Renal cortex interstitium (tissue), 11 donors: ENCODE measurements around the gene BTG2. TPM values are rescaled to one million over a fixed set of nuclear protein-coding genes. Genes with fewer than 3 reads are reported as not detected.
A peak's percentile ranks its signal among the peaks of the same experiment; 100 is the strongest.

ENCODE experiments used
- DNase-seq, 11 donors: peaks; one replicate each; pipeline ENCODE4 v3.0.0-alpha.2; 2013; ENCODE audit warnings: low read depth in 9 of 11, low spot score in 4 of 11; ENCODE audit errors: extremely low read depth in 1 of 11
- polyA plus RNA-seq, 3 donors: library from polyadenylated mRNA; unstranded; fragments of 120-200 nt; gene quantifications; one replicate each; pipeline ENCODE4 v1.2.1, GENCODE V29; 2013; ENCODE audit not compliant: insufficient read length in 3 of 3

The BTG2 gene
- polyA plus RNA-seq, 3 donors = 88.7 to 152 (median 116) TPM

DNA sequence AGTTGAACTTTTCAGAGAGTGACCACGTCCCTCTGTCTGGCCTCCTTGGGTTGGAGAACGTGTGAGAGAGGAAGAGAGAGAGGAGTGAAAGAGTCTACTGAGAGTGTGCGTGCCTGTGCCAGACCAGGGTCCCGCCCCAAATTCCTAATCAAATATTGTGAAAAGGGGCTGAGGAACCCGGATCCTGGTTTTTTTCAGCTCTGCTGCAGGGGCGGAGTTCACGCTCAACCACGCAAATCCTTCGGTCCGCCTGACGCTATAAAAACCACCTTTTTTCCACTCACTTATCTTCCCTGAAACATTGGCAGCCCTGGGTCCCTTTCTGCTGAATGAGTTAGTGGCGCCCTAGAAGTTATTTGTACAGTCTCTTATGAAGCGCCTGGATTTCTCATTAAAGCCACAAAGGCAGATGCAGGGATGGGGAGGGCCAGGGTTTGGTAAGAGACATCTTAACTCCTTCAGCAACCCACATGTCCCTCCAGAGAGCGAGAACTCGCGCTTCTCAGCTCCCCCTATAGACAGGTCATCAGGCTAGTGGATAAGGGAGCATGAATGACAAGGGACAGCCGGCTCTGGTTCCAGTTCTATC is 45.8 kb downstream of the BTG2 start, which contains the start of gene FMOD:
FMOD (minus strand) TSS at position 86 of the 589 bp plus-strand sequence. CDS start 2,852 bp downstream, outside the sequence.
- peak in 5 of 11 donors; percentile 44 to 67 (median 57) for DNase-seq

DNA sequence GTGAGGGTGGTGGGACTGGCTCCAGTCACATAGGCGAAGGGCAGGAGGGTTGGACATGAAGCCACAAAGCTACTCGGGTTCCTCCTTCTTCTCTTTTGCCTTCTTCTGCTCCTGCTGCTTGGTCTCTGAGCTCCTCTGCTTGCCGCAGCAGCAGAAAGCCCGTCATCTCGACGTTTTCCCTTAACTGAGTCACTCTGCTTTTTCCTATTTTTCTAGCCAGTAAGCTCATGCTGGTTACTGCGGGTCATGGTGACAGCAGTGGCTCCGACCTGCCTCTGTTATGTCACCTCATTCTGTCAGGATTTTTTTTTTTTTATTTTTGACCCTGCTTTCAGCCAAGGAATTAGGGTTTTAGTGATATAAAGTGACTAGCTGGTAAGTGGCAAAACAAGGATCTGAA is 48.2 kb downstream of the BTG2 start:
- no peak for DNase-seq

DNA sequence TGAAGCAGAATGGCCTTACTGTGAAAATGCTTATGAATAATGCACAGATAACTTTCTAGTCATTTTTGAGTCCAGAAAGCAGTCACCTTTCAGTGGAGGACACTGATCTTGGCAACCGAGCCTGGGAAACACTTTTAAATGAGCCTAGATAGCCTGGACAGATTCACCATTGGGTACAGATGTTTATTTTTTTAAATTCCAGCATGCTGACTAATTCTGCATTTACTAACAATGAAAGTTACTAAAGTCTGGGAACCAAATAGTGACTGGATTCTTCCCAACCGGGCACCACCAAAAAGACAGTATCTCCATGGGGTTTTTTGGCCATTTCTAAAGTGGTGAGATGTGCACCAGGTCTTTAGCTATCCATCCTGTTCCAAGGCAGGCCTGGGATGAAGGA is 48.9 kb downstream of the BTG2 start:
- DNase-seq = no peak

DNA sequence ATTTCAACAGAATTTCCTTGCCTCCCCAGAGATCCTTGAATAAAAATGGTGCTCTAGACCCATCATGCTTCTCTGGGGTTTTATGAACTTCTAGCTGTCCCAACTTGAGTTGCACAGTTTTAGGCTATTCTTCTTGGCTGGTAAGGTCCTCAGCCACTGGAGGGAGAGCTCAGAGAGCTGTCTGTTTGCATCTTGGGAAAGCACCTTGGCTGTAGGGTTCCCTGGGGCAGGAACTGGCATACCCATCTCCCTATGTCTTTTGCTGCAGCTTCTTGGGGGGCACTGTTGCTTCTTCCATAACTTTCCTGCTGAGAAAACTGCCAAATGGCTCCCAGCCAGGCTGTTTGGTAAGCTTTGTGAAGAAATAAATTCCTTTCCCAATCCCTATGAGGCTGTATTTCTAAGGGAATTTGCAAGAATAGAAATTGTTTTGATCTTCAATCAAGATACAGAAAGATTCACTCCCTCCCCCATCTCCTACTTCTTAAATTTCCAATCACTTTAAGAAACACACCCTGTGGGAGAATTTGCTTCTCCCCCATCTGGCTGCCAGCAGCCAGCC is 53.8 kb downstream of the BTG2 start:
- DNase-seq = no peak

Other genes starting within 250 kb of the BTG2 start
- under 1 TPM in 2 of 3 donors, not detected in 1; 0.20 to 0.30 TPM for gene MYOG, start 219.5 kb upstream of the BTG2 start, polyA plus RNA-seq
- gene ADORA1, start 177.8 kb upstream of the BTG2 start, polyA plus RNA-seq = 1 to 10 TPM; 4.9 to 6.3 (median 6.0) TPM
- gene MYBPH, start 129.7 kb upstream of the BTG2 start, polyA plus RNA-seq = under 1 TPM; 0.23 to 0.30 (median 0.28) TPM
- gene CHI3L1, start 118.8 kb upstream of the BTG2 start, polyA plus RNA-seq = 10 to 100 TPM in 1 of 3 donors, 1 to 10 TPM in 2; 6.7 to 12.4 (median 9.0) TPM
- under 1 TPM; 0.24 to 0.45 (median 0.41) TPM for gene CHIT1, start 75.8 kb upstream of the BTG2 start, polyA plus RNA-seq
- gene FMOD, start 45.6 kb downstream of the BTG2 start, polyA plus RNA-seq = 10 to 100 TPM; 40.0 to 49.9 (median 42.4) TPM
- gene PRELP, start 170.3 kb downstream of the BTG2 start, polyA plus RNA-seq = 1 to 10 TPM; 2.6 to 4.4 (median 3.3) TPM
- gene OPTC, start 188.6 kb downstream of the BTG2 start, polyA plus RNA-seq = not detected